ENCODE measurements around the gene RIMOC1.

DNA sequence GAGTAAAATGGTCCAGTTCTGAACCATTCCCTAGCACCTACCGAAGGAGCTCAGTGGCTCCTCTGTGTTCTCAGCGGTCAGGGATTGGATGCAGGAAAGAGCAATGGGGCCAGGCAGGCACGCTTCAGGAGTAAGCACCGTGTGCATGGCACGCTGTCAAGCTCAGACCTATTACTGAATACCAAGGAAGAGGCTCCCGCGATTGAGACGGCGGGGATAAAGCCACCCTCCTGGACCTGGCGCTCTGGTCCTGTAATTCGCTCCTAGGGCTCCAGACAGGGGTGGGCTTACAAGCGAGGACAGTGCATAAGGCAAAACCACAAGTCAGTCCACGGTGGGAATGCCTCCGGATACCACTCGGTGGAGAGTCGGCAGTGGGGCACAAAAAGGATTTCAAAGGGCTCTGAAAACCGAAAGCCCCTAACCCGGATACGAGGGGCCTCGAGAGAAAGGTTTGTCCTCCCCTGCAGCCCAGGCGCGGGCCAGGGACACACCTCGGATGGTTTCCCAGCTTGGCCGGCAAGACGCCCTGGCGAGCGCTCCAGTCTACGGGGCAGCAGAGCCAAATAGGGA, 34.9 kb upstream of the RIMOC1 start:
- TF ChIP-seq POLR2A (IDR thresholded peaks at IDR 0.05; ENCODE audit: low read depth, low read length) (no peak), POLR2AphosphoS5 (IDR thresholded peaks at IDR 0.05; ENCODE audit: low read depth, low read length) (no peak)

Data from GM12892 (cell line).